Suppressor macrophage treated with lipopolysaccharide for 4 hours (primary cell): ENCODE data around the gene TUG1.

Experiments
- DNase-seq: peaks from one replicate; pipeline ENCODE4 v3.0.0-alpha.2; 2020

The TUG1 gene

DNA sequence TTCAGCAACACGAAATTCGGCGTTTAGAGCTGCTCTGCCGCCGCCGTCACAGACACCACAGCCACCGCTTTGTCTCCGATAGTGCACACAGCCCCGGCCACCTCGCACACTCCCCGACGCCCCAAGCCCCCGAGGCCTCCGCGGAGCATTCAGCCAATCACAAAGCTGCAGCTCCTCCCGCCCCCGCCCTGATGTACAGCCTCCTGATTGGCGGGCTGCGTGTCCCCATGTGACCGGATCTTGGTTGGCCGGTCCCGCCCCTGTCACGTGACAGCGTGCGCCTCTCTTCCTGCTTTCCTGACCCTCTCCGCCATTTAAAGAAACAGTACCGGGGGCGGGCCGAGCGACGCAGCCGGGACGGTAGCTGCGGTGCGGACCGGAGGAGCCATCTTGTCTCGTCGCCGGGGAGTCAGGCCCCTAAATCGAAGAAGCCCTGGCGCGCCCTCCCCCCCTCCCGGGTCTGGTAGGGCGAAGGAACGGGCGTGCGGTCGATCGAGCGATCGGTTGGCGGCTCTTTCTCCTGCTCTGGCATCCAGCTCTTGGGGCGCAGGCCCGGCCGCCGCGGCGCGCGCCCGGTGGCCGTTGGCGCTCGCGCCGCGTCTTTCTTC lies at the start of gene TUG1:
TSS of gene TUG1 (plus strand) at position 342 of the 608 bp plus-strand sequence.
- DNase-seq, result peak; percentile 98

- no peak for DNase-seq
These were observed 49.1 kb upstream of the TUG1 start for GRCh38 chr22:30919973-30920372.

DNA sequence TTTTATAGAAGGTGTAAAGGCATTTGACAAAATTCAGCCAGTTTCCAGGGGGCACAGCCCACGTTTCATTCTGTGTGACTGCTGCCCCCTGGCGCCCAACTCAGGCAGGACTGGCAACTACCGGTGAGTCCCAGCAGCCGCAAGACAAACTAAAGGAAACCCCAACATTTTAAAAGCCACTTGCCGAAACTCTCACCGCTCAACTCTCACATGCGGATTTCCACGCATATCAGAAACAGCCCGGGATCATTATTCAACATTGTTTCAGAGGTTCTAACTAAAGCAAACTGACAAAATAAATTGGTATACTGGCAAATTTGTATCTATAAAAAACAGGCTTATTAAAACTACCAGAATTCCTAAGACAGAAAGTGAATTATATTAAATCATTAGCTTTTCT lies 48.7 kb upstream of the TUG1 start:
- DNase-seq, result peak; percentile 82

GRCh38 chr22:30921108-30921507 lies 48.0 kb upstream of the TUG1 start:
- no peak for DNase-seq

DNA sequence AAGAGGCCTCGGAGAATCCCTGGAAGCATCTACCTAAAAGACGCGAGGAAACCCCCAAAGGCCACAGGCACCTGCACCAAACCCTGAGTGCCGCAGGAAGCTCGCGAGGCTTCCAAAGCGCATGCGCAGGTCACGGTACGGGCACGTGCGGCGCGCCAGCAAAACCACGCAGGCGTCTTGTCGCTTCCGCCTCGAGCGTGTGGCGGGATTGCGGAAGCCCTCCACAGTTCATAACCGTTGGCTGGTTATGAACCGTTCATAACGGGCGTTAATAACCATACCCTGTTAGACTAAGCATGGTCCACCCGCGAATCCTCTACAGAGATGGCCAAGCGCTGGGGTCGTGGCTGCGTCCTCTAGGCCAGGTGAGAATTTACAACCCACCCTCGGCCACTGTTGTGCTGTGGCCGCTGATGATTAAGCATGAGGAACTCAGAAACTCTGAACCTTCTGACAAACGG lies 46.9 kb upstream of the TUG1 start:
- DNase-seq, result peak; percentile 83

GRCh38 chr22:30923168-30923900 lies 45.7 kb upstream of the TUG1 start:
- DNase-seq, result no peak

DNA sequence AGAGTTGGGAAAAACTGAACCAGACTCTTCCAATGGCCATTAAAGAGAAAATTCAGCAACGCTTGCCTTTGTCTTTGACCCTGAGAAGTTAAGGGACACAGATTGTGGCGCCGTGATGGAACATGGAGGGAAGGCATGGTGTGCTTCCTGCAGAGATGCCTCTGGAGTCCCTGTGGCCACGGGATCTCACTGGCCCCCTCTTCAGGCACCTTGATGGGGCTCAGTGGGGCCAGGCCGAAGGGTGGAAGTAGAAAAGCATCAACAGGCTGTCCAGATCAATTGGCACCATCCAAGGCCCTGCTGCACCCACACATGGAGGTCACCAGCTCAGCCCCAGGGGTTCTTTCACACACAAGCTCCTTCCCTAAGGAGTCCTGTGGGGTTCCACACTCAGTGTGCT lies 43.4 kb upstream of the TUG1 start:
- no peak for DNase-seq

DNA sequence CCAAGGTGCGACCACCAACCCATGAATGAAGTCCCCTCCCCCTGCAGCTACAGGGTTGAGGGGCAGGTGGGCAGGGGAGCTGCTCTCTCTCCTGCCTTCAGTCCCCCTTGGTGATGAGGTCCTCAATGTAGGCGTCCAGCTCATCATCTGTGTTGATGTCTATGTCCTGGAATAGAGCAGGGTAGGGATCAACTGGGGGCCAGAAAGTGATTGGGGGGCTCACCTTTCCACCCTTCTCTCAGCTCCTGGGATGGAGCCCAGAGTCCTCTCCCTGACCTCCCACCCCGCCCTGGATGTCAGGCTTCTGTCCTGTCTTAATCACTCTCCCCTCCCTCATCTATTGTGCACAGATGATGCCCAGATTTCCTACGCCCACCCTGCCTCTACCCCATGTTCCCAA lies 42.4 kb upstream of the TUG1 start:
- DNase-seq, result no peak

DNA sequence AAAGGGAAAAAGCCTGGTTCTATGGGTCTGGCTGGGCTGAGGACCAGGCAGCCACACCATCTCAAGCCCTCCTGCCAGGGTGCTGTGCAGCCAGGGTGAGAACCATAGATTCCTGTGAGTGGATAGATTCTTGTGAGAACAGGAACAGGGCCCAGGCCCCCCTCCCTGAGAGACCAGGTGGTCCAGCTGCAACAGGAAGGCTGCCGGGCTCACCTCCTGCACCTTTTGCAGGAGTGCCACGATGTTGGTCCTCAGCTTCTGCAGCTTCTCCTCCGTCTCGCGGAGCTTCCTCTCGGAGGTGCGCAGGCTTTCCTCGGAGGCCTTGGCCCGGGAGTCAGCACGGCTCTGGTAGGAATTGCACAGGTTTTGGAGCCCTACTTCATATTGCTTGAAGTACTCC lies 41.3 kb upstream of the TUG1 start:
- no peak for DNase-seq

GRCh38 chr22:30928401-30928800 lies 40.7 kb upstream of the TUG1 start:
- DNase-seq, result no peak

GRCh38 chr22:30930228-30930627 lies 38.8 kb upstream of the TUG1 start:
- DNase-seq, result no peak

GRCh38 chr22:30931541-30932300 lies 37.3 kb upstream of the TUG1 start:
- DNase-seq, result no peak

DNA sequence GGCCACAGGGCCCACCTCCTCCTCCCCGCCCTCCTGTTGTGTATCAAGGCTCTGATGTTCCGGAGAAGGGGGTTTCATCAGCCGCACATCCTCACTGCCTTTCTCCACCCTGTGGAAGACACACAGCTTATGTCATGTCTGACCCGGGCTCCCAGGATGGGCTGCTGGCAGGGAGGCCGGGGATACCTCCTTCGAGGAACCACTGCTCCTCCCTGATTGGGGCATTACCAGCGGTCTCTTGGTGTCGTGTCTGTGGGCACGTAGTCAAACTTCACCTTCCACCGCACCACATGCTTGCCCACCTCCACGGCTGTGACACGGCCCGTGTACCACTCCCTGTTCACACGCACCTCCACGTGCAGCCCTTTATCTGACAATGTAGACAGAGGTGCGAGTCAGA lies 36.4 kb upstream of the TUG1 start:
- no peak for DNase-seq

DNA sequence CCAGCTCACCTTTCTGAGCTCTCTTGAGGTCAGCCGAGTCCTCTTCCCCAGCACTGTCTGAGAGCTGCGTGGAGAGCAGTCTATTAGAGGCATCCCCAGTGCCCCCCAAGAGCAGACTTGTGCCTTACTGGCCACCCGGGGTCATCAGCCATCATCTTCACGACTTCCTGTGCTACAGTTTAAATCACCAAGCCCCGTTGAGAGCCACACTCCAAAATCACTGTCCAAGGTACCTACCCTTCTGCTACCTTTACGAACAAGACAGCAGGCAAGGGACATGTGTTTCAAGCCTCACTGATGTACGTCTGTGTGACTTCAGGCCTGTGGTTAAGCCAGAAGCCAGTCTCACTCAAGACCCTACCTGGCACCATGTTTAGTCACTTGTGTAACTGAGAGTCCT lies 35.6 kb upstream of the TUG1 start:
- no peak for DNase-seq

- no peak for DNase-seq
These were observed 35.0 kb upstream of the TUG1 start for GRCh38 chr22:30934053-30934452.

DNA sequence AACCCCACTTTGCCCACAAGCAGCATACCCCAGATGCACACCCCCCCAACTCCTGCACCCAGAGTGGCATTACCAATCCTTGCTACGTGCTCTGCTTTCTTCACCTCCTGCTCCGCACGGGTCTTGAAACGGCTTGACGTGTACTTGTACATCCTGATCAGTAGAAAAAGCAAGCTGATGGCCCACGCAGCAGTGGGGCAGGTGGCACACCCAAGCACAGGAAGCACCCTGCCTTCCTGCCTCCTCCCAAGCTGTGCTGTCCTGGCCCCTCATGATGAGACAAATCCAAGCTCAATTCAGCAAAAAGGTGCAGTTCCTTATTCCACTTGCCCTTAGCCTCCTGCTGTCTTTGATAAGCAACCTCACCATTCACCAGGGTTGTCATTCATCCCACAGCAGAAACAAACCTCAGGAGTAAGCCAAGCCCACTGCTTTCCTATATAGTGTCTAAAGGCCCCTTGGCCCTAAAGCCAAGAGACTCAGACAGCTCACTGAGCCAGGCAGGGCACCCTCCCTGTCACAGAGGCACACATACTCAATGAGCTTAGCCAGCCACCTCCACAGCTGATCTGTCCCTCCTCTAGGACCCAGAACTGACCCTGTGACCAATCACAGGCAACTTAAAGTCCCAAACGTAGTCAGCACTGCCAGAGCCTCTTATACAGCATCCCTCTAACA lies 28.2 kb upstream of the TUG1 start:
- DNase-seq, result no peak

GRCh38 chr22:30941363-30941740 lies 27.7 kb upstream of the TUG1 start:
- no peak for DNase-seq

DNA sequence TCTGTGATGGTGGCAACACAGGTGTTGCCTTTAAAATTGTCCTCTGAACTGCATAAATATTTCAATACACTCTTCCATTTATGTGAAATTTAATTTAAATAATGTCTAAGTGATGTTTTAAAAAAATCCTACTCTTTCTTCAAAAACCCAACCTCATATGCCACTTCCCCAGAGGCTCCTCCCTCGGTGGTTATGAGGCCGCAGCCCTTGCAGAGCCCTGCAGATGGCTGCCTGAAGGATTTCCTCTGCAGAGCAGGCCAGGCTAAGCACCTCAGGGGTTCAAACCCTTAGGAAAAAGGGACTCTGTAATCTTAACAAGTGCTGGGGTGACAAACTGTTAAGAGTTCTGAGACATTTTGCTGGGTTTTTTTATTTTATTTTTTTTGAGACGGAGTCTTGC lies 25.7 kb upstream of the TUG1 start:
- no peak for DNase-seq

GRCh38 chr22:30944986-30945385 lies 24.1 kb upstream of the TUG1 start:
- DNase-seq, result no peak

DNA sequence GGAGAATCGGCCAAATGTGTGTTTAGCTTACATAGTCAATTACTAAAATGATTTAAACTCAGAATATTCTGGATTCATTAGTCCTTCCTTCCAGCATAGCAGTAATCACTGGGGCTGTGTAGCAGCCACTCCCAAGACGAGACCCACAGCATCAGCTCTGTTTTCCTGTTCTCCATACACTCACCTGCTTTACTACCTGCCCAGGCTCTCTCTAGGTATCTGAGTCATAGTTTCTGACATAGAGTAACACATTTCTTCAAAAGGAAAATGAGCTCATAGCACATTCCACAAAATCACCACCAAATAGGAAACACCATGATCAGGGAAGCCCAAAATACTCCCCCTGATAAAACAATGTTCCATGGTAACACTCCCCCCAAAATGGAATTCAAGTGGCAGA lies 23.4 kb upstream of the TUG1 start:
- DNase-seq, result no peak

GRCh38 chr22:30946354-30946753 lies 22.7 kb upstream of the TUG1 start:
- DNase-seq, result no peak

GRCh38 chr22:30947173-30947815 lies 21.8 kb upstream of the TUG1 start:
- DNase-seq, result no peak
